ENCODE measurements around the gene TBC1D17.

The TBC1D17 gene

GRCh38 chr19:49894011-49894664, 16.6 kb downstream of the TBC1D17 start:
- DNase-seq (ENCODE audit: low read depth): no peak

GRCh38 chr19:49894879-49895565, 17.5 kb downstream of the TBC1D17 start:
- no peak for DNase-seq (ENCODE audit: low read depth)

DNA sequence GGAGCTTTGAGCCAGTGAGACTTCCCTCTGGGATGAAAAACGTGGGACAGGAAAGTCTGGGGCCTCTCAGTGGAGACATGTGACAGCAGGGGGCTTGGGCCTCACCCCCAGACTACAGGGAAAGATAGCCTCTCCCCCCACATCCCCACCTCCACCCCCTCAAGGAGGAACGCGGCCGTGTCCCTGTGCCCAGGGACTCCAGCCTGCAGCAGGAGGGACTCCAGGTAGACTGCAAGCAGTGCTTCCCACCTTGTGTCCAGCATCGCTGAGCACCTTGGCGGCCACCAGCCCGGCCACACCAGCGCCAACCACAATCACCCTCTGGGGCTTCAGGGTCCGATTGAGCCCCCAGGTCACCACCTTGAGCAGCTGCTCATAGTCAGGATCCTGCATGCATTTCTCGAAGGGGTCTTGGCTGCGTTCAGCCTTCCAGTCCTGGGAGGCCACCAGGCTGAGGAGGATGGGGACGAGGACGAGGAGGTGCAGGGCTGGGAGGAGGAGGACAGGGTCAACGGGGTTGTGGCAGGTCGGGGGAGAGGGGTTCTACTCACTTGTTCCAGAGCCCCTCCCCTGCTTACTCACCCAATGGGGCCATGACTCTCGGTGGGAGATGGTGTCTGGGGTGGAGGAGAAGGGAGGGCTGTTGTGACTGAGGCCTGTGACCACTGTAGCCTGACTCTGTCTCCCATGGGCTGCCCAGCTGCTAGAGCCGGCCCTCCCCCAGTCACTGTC, 18.2 kb downstream of the TBC1D17 start:
- no peak for DNase-seq (ENCODE audit: low read depth)

DNA sequence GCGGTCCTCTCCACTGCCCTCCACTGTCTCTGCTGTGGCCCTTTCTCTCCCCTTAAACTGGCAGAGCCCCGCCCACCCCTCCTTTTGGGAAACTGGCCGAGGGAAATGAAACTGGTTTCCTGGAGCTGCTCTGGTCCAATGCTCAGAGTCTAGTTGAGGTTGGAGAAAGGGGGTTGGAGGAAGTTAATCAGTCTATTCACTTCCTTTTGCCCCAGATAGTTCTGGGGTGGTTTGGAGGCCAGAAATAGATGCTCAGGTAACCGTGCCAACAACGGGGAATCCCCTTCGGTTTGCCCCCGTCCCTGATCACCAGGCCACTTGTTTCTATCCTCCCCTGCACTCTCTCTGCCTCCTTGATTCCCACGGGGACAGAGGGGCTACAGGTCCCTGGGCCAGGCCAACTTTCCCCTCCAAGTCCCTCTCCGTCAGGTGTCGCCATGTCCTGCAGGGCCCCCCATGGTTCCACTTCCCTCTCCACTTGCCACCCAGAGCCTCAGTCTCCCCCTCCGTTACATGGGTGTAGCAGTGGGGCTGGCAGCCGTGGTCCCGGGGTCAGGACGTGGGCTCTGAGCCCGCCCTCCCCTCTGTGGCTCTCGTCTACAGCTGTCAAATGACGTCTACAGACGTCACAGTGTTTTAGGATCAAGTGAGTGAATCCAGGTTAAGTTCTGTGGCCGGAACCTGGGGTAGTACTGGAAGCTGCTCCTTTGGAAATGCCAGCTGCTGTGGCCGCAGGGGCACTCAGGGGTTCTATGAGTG, 19.5 kb downstream of the TBC1D17 start, which contains the start of gene IL4I1:
IL4I1 (minus strand) TSS at position 25 of the 759 bp plus-strand sequence. CDS start 727 bp downstream, outside the sequence.
- no peak for DNase-seq (ENCODE audit: low read depth)

- no peak for DNase-seq (ENCODE audit: low read depth)
Observed at GRCh38 chr19:49904136-49904535, 26.6 kb downstream of the TBC1D17 start.

GRCh38 chr19:49906879-49907564, 29.5 kb downstream of the TBC1D17 start:
- DNase-seq (ENCODE audit: low read depth): no peak

DNA sequence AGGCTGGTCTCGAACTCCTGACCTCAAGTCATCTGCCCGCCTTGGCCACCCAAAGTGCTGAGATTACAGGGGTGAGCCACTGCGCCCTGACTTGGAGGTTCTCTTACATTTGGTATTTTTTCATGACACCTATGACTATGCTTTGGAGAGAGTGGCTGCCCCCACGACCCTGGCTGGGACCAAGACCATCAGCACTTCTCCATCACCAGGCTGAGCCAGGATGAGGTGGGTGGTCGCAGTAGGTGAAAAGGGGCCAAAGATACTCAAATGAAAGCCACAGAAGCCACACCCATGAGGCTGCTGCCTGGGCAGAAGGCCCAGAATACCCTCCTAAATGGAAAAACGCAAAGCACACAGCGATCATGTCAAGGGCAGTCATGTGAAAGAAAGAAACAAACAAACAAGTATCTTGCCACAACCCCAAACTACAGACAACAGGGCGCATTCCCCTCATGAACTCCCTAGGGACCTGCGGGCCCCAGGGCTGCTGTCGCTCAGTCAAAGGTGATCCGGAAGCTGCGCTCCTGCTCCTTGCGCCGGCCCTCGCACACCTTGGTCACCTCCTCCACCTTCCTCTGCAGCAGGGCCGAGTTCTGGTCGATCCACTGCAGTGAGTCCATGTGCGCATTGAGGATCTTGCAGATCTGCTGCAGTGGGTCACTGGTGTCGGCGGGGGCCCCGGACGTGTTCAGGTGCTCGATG, 30.4 kb downstream of the TBC1D17 start:
- no peak for DNase-seq (ENCODE audit: low read depth)

- no peak for DNase-seq (ENCODE audit: low read depth)
Observed at GRCh38 chr19:49908480-49909420, 31.2 kb downstream of the TBC1D17 start.

- no peak for DNase-seq (ENCODE audit: low read depth)
Observed at GRCh38 chr19:49910179-49910578, 32.7 kb downstream of the TBC1D17 start.

- no peak for DNase-seq (ENCODE audit: low read depth)
Observed at GRCh38 chr19:49911381-49912145, 34.1 kb downstream of the TBC1D17 start.

DNA sequence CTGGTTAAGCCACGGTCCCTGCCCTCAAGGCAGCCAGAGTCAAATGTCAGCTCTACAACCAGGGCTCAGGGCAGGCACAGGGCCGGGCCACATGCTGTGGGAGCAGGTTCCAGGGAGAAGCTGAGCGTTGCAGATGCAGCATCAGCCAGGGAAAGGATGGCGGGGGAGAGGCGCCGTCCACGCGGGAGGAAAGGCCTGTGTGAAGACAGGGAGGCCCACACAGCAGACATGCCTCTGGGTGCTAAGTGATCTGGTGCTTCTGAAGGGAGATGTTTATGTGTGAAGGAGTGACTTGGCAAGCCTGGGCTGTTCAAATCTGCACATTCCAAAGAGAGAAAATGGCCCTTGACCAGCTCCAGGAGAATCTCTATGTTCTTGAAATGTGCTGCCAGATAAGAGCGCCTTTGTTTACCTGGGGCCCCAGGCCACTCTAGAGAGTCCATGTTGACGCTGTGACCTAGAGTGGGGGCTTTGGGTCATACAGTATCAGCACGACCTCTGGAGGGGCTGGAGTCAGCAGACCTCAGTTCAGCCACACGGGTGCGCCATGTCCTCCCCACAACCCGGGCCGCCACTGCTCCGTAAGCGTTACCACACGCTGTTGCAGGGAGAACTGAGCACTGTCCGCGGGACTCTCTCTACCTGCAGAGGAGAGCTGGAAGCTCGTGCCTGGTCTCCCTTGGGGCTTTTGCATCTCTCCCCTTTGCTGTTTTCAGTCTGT, 35.6 kb downstream of the TBC1D17 start:
- no peak for DNase-seq (ENCODE audit: low read depth)

DNA sequence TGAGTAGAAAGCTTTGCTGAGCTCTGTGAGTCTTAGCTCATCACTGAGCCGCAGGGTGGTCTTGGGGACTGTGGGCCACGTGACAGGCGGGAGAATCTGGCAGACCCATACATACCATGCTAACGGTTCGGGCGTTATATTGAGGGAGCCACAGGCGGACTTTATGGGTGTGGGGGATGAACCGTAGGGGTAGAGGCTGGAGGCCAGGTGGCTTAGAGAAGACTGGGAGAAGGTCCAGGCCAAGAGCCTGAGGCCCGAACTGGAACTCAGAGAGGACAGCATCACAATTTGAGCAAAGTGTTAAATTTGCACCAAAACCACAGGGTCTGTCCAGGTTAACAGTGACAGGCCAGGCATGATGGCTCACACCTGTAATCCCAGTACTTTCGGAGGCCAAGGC, 36.2 kb downstream of the TBC1D17 start:
- DNase-seq (ENCODE audit: low read depth): no peak

- no peak for DNase-seq (ENCODE audit: low read depth)
Observed at GRCh38 chr19:49915271-49915670, 37.8 kb downstream of the TBC1D17 start.

DNA sequence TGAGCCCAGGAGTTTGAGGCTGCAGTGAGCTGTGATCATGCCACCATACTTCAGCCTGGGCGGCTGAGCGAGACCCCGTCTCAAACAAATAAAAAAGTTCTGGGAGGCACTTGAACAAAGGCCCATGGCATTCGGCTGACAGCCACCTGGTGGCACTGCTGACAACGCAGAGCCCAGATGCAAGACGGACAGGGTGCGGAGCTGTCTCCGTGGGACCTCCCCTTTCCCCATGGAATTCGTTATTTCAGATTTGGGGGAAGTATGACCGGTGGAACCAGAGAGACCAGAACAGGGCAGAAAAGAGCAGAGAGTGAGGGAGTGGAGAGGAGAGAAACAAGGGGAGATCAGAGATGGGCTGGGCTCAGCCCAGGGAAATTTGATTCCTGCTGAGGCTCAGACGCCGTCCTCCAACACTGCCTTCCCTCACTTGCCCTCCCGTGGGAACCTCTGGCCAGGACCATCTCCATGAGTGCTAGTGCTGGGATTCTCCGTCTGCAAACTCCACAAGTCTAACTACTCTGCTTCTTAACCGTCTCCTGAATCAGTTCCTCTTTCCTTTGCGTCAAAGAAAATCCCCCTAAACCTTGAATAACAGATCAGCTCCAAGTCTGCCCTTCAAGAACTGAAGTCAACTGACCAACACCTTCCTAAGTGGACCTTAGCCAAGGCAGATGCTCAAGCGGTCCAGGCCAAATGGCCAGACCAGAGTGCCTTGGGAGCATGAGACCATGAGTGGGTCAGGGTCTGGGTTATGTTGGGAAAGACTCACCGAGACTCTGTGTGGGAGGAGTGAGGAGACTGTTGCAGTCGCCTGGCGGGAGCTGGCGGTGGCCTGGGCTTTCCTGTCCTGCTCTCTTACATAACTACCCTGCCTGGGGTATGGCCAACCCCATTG, 39.6 kb downstream of the TBC1D17 start:
- no peak for DNase-seq (ENCODE audit: low read depth)

- no peak for DNase-seq (ENCODE audit: low read depth)
Observed at GRCh38 chr19:49918089-49918488, 40.6 kb downstream of the TBC1D17 start.

- DNase-seq (ENCODE audit: low read depth): no peak
Observed at GRCh38 chr19:49920624-49921363, 43.3 kb downstream of the TBC1D17 start.
